Measurements from ENCODE around the gene HERC4. TPM values are rescaled to one million over a fixed set of nuclear protein-coding genes. Genes with fewer than 3 reads are reported as not detected.
"Not testable (repeated sequence)": the region's sequence is repeated elsewhere in the genome, so short reads cannot be mapped to it uniquely, and the experiment has no call there.

Gene HERC4
- total and polyA plus RNA-seq, 7 donors, result 8.8 to 29.4 (median 18.0) TPM

GRCh38 chr10:68043030-68043429, 32.1 kb downstream of the HERC4 start:
- DNase-seq (no peak), ATAC-seq (no peak)
- TF ChIP-seq CTCF (IDR thresholded peaks at IDR 0.05), result no peak
- H3K27me3 ChIP-seq (ENCODE audit: insufficient read depth in 3 of 3, low read length in 2 of 3), result no peaks in the 10 kb centered on the region
- H3K36me3 ChIP-seq (ENCODE audit: insufficient read depth in 1 of 2, low read depth in 1 of 2), result peaks cover 0 to 24% of the 10 kb centered on the region in 2 donors
- H3K9me3 ChIP-seq, result no peaks in the 10 kb centered on the region
- H3K4me1 ChIP-seq, result no peaks in the 10 kb centered on the region
- H3K27ac ChIP-seq, result no peak overlapping the region
- intact Hi-C loops (cut with DNase I), result no loop called here
- no peak overlapping the region for H3K4me3 ChIP-seq

- H3K4me3 ChIP-seq, result no peak overlapping the region
- ATAC-seq (no peak), DNase-seq (no peak)
- H3K9me3 ChIP-seq, result no peaks in the 10 kb centered on the region
- TF ChIP-seq CTCF (IDR thresholded peaks at IDR 0.05), result no peak
- H3K27ac ChIP-seq, result no peak overlapping the region
- H3K27me3 ChIP-seq (ENCODE audit: insufficient read depth in 3 of 3, low read length in 2 of 3), result no peaks in the 10 kb centered on the region
- H3K36me3 ChIP-seq (ENCODE audit: insufficient read depth in 1 of 2, low read depth in 1 of 2), result peaks cover 0 to 91% of the 10 kb centered on the region in 2 donors
- intact Hi-C loops (cut with DNase I), result no loop called here
- 90 to 94% (median 94%) methylated on average over 2 of the region's 2 CpGs for WGBS, 3 donors
- H3K4me1 ChIP-seq, result no peaks in the 10 kb centered on the region
These were observed 43.0 kb downstream of the HERC4 start for GRCh38 chr10:68032113-68032512.

- Histone ChIP-seq H3K27me3 (ENCODE audit: insufficient read depth in 3 of 3, low read length in 2 of 3) (no peaks in the 10 kb centered on the region), H3K4me1 (no peaks in the 10 kb centered on the region), H3K4me3 (no peak overlapping the region), H3K9me3 (no peaks in the 10 kb centered on the region), H3K27ac (no peak overlapping the region), H3K36me3 (ENCODE audit: insufficient read depth in 1 of 2, low read depth in 1 of 2) (peaks cover 0 to 90% of the 10 kb centered on the region in 2 donors)
- TF ChIP-seq CTCF (IDR thresholded peaks at IDR 0.05), result no peak
- 69 to 88% (median 73%) methylated on average over 9 of the region's 9 CpGs for WGBS, 3 donors
- intact Hi-C loops (cut with DNase I), result no loop called here
- no peak for DNase-seq
- ATAC-seq, result no peak
These were observed 47.7 kb downstream of the HERC4 start for GRCh38 chr10:68027429-68027828.

GRCh38 chr10:68023292-68023691, 51.8 kb downstream of the HERC4 start:
- Histone ChIP-seq H3K9me3 (peaks cover 5% of the 10 kb centered on the region), H3K27ac (no peak overlapping the region), H3K4me1 (no peaks in the 10 kb centered on the region), H3K4me3 (no peak overlapping the region), H3K36me3 (ENCODE audit: insufficient read depth in 1 of 2, low read depth in 1 of 2) (peaks cover 0 to 74% of the 10 kb centered on the region in 2 donors), H3K27me3 (ENCODE audit: insufficient read depth in 3 of 3, low read length in 2 of 3) (no peaks in the 10 kb centered on the region)
- no peak for TF ChIP-seq CTCF (IDR thresholded peaks at IDR 0.05)
- 97 to 99% (median 98%) methylated on average over 1 of the region's 1 CpG for WGBS, 3 donors
- intact Hi-C loops (cut with DNase I), result no loop called here
- DNase-seq (no peak), ATAC-seq (no peak)

- H3K4me1 ChIP-seq; H3K27ac ChIP-seq; H3K27me3 ChIP-seq (ENCODE audit: insufficient read depth in 3 of 3, low read length in 2 of 3); H3K9me3 ChIP-seq; ATAC-seq; DNase-seq; H3K4me3 ChIP-seq; intact Hi-C loops (cut with DNase I): not testable (repeated sequence)
- WGBS, 3 donors, result 96 to 97% (median 96%) methylated on average over 4 of the region's 4 CpGs
- peaks cover 0 to 69% of the 10 kb centered on the region in 2 donors for H3K36me3 ChIP-seq (ENCODE audit: insufficient read depth in 1 of 2, low read depth in 1 of 2)
These were observed 52.8 kb downstream of the HERC4 start for GRCh38 chr10:68022324-68022723.

- H3K27ac ChIP-seq; H3K4me1 ChIP-seq; H3K27me3 ChIP-seq (ENCODE audit: insufficient read depth in 3 of 3, low read length in 2 of 3); ATAC-seq; H3K9me3 ChIP-seq; DNase-seq; H3K4me3 ChIP-seq; intact Hi-C loops (cut with DNase I): not testable (repeated sequence)
- peaks cover 3 to 60% of the 10 kb centered on the region in 2 donors for H3K36me3 ChIP-seq (ENCODE audit: insufficient read depth in 1 of 2, low read depth in 1 of 2)
- WGBS, 3 donors, result 93 to 97% (median 96%) methylated on average over 4 of the region's 4 CpGs
These were observed 58.6 kb downstream of the HERC4 start for GRCh38 chr10:68016519-68016918.

Data from psoas muscle (tissue), 8 donors.